ENCODE results near the gene PLA2G4D. TPM values are rescaled to one million over a fixed set of nuclear protein-coding genes. Genes with fewer than 3 reads are reported as not detected.

PLA2G4D gene
- total and polyA plus RNA-seq, 2 experiments from 2014 or later: 0.07 to 0.15 TPM

GRCh38 chr15:42090370-42090769, 4.0 kb downstream of the PLA2G4D start:
- Mint-ChIP-seq H3K9me3 (no peaks in the 10 kb centered on the region), H3K4me3 (no peak overlapping the region), H3K27ac (no peak overlapping the region), H3K36me3 (ENCODE audit: low read depth) (no peaks in the 10 kb centered on the region), H3K4me1 (peaks cover 17% of the 10 kb centered on the region), H3K27me3 (ENCODE audit: insufficient read depth, low read depth, poor library complexity) (peaks cover 9% of the 10 kb centered on the region)
- Histone ChIP-seq H3K79me2 (replicated peaks; ENCODE audit: insufficient read depth) (no peaks in the 10 kb centered on the region), H3K27ac (ENCODE audit: low read depth) (no peak overlapping the region), H3K4me2 (no peak overlapping the region), H3K27me3 (ENCODE audit: insufficient read depth) (no peaks in the 10 kb centered on the region), H4K20me1 (replicated peaks; ENCODE audit: insufficient read depth) (no peaks in the 10 kb centered on the region), H3F3A (replicated peaks; ENCODE audit: low read depth) (no peaks in the 10 kb centered on the region), H3K36me3 (ENCODE audit: insufficient read depth) (no peaks in the 10 kb centered on the region), H3K4me1 (ENCODE audit: insufficient read depth) (peaks cover 4% of the 10 kb centered on the region; the same call in 1 of the 2 replicates), H3K9me2 (ENCODE audit: insufficient read depth) (no peaks in the 10 kb centered on the region), H3K4me3 (no peak overlapping the region), H2AFZ (no peak overlapping the region; the same call in 1 of the 2 replicates)
- no peak for ATAC-seq
- DNase-seq (ENCODE audit: low spot score): no peak
- no peak for TF ChIP-seq ETS1 (IDR thresholded peaks at IDR 0.05)
- TF ChIP-seq, protein P1, sequence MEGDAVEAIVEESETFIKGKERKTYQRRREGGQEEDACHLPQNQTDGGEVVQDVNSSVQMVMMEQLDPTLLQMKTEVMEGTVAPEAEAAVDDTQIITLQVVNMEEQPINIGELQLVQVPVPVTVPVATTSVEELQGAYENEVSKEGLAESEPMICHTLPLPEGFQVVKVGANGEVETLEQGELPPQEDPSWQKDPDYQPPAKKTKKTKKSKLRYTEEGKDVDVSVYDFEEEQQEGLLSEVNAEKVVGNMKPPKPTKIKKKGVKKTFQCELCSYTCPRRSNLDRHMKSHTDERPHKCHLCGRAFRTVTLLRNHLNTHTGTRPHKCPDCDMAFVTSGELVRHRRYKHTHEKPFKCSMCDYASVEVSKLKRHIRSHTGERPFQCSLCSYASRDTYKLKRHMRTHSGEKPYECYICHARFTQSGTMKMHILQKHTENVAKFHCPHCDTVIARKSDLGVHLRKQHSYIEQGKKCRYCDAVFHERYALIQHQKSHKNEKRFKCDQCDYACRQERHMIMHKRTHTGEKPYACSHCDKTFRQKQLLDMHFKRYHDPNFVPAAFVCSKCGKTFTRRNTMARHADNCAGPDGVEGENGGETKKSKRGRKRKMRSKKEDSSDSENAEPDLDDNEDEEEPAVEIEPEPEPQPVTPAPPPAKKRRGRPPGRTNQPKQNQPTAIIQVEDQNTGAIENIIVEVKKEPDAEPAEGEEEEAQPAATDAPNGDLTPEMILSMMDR (conservative IDR thresholded peaks at IDR 0.05; ENCODE audit: low read depth in 2 of 2): no peak
- no peak for TF ChIP-seq ZNF114 (CRISPR knock-in tag; IDR thresholded peaks at IDR 0.05)
- no peak for TF ChIP-seq STAT1 (IDR thresholded peaks at IDR 0.05; ENCODE audit: unreplicated experiment)
- no peak for TF ChIP-seq NANOG (IDR thresholded peaks at IDR 0.05; ENCODE audit: borderline replicate concordance)
- TF ChIP-seq REST (IDR thresholded peaks at IDR 0.05; ENCODE audit: unreplicated experiment): no peak
- no peak for TF ChIP-seq ZNF331 (CRISPR knock-in tag; IDR thresholded peaks at IDR 0.05; ENCODE audit: low read depth)
- TF ChIP-seq, protein P2, sequence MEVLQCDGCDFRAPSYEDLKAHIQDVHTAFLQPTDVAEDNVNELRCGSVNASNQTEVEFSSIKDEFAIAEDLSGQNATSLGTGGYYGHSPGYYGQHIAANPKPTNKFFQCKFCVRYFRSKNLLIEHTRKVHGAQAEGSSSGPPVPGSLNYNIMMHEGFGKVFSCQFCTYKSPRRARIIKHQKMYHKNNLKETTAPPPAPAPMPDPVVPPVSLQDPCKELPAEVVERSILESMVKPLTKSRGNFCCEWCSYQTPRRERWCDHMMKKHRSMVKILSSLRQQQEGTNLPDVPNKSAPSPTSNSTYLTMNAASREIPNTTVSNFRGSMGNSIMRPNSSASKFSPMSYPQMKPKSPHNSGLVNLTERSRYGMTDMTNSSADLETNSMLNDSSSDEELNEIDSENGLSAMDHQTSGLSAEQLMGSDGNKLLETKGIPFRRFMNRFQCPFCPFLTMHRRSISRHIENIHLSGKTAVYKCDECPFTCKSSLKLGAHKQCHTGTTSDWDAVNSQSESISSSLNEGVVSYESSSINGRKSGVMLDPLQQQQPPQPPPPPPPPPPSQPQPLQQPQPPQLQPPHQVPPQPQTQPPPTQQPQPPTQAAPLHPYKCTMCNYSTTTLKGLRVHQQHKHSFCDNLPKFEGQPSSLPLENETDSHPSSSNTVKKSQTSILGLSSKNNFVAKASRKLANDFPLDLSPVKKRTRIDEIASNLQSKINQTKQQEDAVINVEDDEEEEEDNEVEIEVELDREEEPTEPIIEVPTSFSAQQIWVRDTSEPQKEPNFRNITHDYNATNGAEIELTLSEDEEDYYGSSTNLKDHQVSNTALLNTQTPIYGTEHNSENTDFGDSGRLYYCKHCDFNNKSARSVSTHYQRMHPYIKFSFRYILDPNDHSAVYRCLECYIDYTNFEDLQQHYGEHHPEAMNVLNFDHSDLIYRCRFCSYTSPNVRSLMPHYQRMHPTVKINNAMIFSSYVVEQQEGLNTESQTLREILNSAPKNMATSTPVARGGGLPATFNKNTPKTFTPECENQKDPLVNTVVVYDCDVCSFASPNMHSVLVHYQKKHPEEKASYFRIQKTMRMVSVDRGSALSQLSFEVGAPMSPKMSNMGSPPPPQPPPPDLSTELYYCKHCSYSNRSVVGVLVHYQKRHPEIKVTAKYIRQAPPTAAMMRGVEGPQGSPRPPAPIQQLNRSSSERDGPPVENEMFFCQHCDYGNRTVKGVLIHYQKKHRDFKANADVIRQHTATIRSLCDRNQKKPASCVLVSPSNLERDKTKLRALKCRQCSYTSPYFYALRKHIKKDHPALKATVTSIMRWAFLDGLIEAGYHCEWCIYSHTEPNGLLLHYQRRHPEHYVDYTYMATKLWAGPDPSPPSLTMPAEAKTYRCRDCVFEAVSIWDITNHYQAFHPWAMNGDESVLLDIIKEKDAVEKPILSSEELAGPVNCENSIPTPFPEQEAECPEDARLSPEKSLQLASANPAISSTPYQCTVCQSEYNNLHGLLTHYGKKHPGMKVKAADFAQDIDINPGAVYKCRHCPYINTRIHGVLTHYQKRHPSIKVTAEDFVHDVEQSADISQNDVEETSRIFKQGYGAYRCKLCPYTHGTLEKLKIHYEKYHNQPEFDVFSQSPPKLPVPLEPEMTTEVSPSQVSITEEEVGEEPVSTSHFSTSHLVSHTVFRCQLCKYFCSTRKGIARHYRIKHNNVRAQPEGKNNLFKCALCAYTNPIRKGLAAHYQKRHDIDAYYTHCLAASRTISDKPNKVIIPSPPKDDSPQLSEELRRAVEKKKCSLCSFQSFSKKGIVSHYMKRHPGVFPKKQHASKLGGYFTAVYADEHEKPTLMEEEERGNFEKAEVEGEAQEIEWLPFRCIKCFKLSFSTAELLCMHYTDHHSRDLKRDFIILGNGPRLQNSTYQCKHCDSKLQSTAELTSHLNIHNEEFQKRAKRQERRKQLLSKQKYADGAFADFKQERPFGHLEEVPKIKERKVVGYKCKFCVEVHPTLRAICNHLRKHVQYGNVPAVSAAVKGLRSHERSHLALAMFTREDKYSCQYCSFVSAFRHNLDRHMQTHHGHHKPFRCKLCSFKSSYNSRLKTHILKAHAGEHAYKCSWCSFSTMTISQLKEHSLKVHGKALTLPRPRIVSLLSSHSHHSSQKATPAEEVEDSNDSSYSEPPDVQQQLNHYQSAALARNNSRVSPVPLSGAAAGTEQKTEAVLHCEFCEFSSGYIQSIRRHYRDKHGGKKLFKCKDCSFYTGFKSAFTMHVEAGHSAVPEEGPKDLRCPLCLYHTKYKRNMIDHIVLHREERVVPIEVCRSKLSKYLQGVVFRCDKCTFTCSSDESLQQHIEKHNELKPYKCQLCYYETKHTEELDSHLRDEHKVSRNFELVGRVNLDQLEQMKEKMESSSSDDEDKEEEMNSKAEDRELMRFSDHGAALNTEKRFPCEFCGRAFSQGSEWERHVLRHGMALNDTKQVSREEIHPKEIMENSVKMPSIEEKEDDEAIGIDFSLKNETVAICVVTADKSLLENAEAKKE (CRISPR knock-in tag; IDR thresholded peaks at IDR 0.05): no peak
- TF ChIP-seq JUNB (IDR thresholded peaks at IDR 0.05; ENCODE audit: unreplicated experiment): no peak
